Right lobe of liver (tissue), 6 donors: ENCODE results near the gene GNRH2. TPM values are rescaled to one million over a fixed set of nuclear protein-coding genes. Genes with fewer than 3 reads are reported as not detected.

Source experiments
- ATAC-seq, 4 donors: fragments of 200-7000 bp; cut with Tn5 transposase; one replicate each; pipeline ENCODE4 v1.9.1; 2020; ENCODE audit warnings: mild to moderate bottlenecking in 4 of 4, moderate library complexity in 4 of 4
- DNase-seq, 3 donors: peaks; one replicate each; pipeline ENCODE4 v3.0.0-alpha.2; 2020
- H3K27ac ChIP-seq, 3 donors: fragments of 200-600 bp; one replicate each; pipeline ENCODE4 v1.8.0; 2022
- H3K27me3 ChIP-seq, 2 donors: fragments of 200-600 bp; one replicate each; pipeline ENCODE4 v1.8.0; 2022
- H3K36me3 ChIP-seq, 4 donors: fragments of 200-600 bp; sonication (generic) in 1 of 4; one replicate each; pipeline versions ENCODE4 v1.5.1 to v1.8.0; 2017 to 2022; ENCODE audit warnings: control low read depth in 1 of 4
- H3K4me1 ChIP-seq, 4 donors: fragments of 200-600 bp; sonication (generic) in 1 of 4; one replicate each; pipeline versions ENCODE4 v1.5.1 to v1.8.0; 2017 to 2022; ENCODE audit warnings: control low read depth in 1 of 4
- H3K4me3 ChIP-seq, 3 donors: fragments of 200-600 bp; one replicate each; pipeline ENCODE4 v1.8.0; 2022
- H3K9me3 ChIP-seq, 4 donors: fragments of 200-600 bp; sonication (generic) in 1 of 4; one replicate each; pipeline versions ENCODE4 v1.5.1 to v1.8.0; 2017 to 2022; ENCODE audit warnings: control low read depth in 1 of 4
- POLR2A ChIP-seq: fragments of 450-650 bp; IDR thresholded peaks from one replicate; pipeline ENCODE4 v1.6.1; 2017; ENCODE audit warnings: antibody characterized with exemption, mild to moderate bottlenecking
- WGBS: methylation state at CpG from one replicate; pipeline ENCODE4 v1.1.6; 2018; ENCODE audit warnings: low coverage, low lambda C conversion rate; ENCODE audit not compliant: insufficient coverage; ENCODE audit errors: missing lambda C conversion rate; 5-methylcytosine and 5-hydroxymethylcytosine counted together
- intact Hi-C, 2 donors: fragments of 100-400 bp; cut with DNase I; formaldehyde crosslinking; loops; one replicate each; pipeline versions ENCODE4 v1.11.2 to v1.14.1; 2022
- long read RNA-seq: library from polyadenylated mRNA; unstranded; transcript quantifications from one replicate; pipeline ENCODE4 v2.0.0, GENCODE V29; 2019
- total RNA-seq, 6 experiments: library from RNA; depleted of rRNA in 2 of 6; stranded (reverse); fragments of >200 nt in 2 of 6; fragmentation: NEBNext Ultra II Directional in 3 of 6; extraction: Animal tissue kit (Norgen Biotek cat#: 25700) in 3 of 6; gene quantifications; one replicate each; pipeline versions ENCODE4 v1.1.0 to v1.2.4, GENCODE V29; 2016 to 2023
- TF ChIP-seq, protein P1 (sequence below), 4 donors: fragments of 200-600 bp in 3 of 4; fragments of 450-650 bp in 1 of 4; IDR thresholded peaks; one replicate each; pipeline versions ENCODE4 v1.5.1 to v1.8.0; 2016 to 2022; ENCODE audit warnings: antibody characterized with exemption in 4 of 4, mild to moderate bottlenecking in 2 of 4
- donor health status: DM: no; HTN: yes; CAD: no.
- donor health status: DM: no; HTN: no; CAD: no.
- donor health status: DM: no; HTN: no; CAD: no.
- donor health status: DM: no; HTN: yes; CAD: no.
- donor health status: DM: no; HTN: yes; CAD: no.

GNRH2 gene, protein sequence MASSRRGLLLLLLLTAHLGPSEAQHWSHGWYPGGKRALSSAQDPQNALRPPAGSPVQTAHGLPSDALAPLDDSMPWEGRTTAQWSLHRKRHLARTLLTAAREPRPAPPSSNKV
- under 1 TPM in 3 of 6 experiments, not detected in 3; 0.55 to 0.81 (median 0.66) TPM for total RNA-seq
- long read RNA-seq = 0 reads

DNA sequence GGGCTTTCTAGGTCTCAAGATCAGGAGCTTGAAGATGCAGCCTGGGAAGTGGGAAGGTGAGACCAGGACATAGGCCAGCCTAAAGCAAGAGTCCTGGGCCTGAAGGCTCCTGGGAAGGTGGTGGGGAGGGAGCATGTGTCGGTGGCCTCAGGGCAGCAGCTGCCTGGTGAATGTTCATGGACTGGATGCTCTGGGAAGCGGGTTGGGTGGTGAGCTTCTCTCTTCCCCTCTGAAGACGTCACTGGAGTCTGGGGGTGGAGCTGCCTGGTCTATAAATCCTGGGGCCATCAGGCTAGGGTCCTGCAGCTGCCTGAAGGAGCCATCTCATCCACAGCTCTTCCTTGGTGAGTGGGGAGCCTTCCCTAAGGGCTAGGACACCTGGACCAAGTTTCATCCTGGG is at the start of gene GNRH2:
GNRH2 (plus strand) TSS at position 301 of the 400 bp plus-strand sequence. CDS start 793 bp downstream, outside the sequence.
- no peak for TF ChIP-seq POLR2A
- TF ChIP-seq, protein P1, sequence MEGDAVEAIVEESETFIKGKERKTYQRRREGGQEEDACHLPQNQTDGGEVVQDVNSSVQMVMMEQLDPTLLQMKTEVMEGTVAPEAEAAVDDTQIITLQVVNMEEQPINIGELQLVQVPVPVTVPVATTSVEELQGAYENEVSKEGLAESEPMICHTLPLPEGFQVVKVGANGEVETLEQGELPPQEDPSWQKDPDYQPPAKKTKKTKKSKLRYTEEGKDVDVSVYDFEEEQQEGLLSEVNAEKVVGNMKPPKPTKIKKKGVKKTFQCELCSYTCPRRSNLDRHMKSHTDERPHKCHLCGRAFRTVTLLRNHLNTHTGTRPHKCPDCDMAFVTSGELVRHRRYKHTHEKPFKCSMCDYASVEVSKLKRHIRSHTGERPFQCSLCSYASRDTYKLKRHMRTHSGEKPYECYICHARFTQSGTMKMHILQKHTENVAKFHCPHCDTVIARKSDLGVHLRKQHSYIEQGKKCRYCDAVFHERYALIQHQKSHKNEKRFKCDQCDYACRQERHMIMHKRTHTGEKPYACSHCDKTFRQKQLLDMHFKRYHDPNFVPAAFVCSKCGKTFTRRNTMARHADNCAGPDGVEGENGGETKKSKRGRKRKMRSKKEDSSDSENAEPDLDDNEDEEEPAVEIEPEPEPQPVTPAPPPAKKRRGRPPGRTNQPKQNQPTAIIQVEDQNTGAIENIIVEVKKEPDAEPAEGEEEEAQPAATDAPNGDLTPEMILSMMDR (IDR thresholded peaks at IDR 0.05) = no peak
- Histone ChIP-seq H3K27me3 (no peaks in the 10 kb centered on the region), H3K27ac (peak within 1 kb of the TSS in 2 of 3 donors; percentile 50 to 83), H3K4me1 (peaks cover 0 to 25% (median 5%) of the 10 kb centered on the region in 4 donors), H3K9me3 (no peaks in the 10 kb centered on the region), H3K36me3 (peaks cover 0 to 13% (median 2%) of the 10 kb centered on the region in 4 donors), H3K4me3 (peak within 1 kb of the TSS in 1 of 3 donors; percentile 31)
- WGBS = no CpG with 5 or more reads among the region's 3 CpGs
- no peak for DNase-seq
- ATAC-seq = no peak
- intact Hi-C loops = loop anchor here in 1 of 2 donors (10.0 kb wide), 1 partner anchor 71 kb away; no protein-coding TSS in a partner anchor

DNA sequence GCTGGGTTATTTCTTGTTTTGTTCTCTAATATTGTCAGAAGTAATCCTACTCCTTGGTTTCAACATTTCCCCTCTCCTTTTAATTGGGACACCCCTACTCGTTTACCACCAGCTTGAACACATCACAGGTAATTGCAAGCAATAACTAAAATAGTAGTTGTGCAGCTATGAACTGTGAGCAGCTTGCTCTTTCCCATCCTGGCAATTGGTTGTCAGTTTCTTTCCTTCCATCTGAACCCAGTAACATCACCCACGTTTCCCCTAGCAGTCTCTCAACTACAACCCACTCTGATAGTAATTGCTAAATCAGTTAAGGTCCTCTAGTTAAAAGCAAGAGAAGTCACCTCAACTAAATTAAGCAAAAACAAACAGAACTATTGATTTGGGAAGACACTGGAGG is 47.6 kb upstream of the GNRH2 start:
- no peak for ATAC-seq
- H3K4me3 ChIP-seq = no peak overlapping the region
- H3K4me1 ChIP-seq = no peaks in the 10 kb centered on the region
- 76% methylated on average over 2 of the region's 2 CpGs for WGBS
- TF ChIP-seq, protein P1 (IDR thresholded peaks at IDR 0.05) = no peak
- TF ChIP-seq POLR2A = no peak
- no peaks in the 10 kb centered on the region for H3K27me3 ChIP-seq
- no peak for DNase-seq
- intact Hi-C loops = loop anchor here in 1 of 2 donors (10.0 kb wide), 1 partner anchor 251 kb away; no protein-coding TSS in a partner anchor
- peaks cover 0 to 5% (median 2%) of the 10 kb centered on the region in 4 donors for H3K36me3 ChIP-seq
- no peak overlapping the region for H3K27ac ChIP-seq
- no peaks in the 10 kb centered on the region for H3K9me3 ChIP-seq

DNA sequence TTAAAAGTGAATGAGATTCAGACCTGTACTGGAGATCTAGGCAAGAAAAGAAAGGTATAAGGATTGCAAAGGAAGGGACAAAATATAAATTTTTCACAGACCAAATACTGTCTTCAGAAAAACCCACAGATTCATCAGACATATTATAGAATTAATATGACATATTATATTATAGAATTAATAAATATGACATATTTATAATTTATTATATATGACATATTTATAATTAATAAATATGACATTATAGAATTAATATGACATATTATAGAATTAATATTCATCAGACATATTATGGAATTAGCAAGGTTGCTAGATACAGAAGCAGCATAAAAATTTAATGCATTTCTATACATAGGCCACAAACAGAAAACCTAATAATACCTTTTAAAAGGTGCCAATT is 44.7 kb upstream of the GNRH2 start:
- DNase-seq (no peak), ATAC-seq (no peak)
- no peaks in the 10 kb centered on the region for H3K27me3 ChIP-seq
- H3K27ac ChIP-seq = no peak overlapping the region
- H3K4me1 ChIP-seq = no peaks in the 10 kb centered on the region
- H3K9me3 ChIP-seq = no peaks in the 10 kb centered on the region
- H3K4me3 ChIP-seq = no peak overlapping the region
- H3K36me3 ChIP-seq = peaks cover 0 to 4% (median 0%) of the 10 kb centered on the region in 4 donors
- intact Hi-C loops = loop anchor here in 1 of 2 donors (10.0 kb wide), 1 partner anchor 254 kb away; no protein-coding TSS in a partner anchor
- TF ChIP-seq POLR2A = no peak
- TF ChIP-seq, protein P1 (IDR thresholded peaks at IDR 0.05) = no peak

DNA sequence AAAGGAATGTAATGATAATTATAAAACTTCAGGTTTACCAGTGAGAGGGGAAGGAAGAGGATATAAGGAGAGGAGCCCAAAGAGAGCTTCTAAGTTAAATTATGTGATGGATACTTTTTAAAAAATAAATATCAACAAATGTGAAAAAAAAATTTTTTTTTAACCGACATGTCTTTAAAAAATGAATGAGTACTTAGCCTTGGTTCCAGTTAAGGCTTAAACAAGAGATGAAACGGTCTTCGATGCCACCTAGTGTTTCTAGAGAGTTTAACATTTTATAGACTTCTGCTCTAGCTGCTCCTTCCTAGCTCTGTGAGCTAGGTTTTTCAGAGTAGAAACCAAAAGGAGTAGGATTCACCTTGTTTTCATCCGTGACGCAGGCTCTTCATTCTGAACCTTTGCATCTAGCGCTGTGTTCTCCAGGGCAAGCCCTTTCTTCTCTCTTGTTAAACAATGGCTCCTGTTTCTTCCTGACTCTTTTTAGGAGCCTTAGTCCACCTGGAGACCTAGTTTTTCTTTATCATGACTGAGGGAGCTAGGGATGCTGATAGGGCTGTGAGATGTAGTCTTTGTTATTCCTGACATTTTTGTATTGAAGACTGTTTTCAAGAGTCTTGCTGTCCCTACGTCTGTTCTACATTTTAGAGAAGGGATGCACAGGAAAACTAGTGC is 42.4 kb upstream of the GNRH2 start:
- DNase-seq (no peak), ATAC-seq (peak; percentile 48 to 95 (median 80))
- no peaks in the 10 kb centered on the region for H3K4me1 ChIP-seq
- no peaks in the 10 kb centered on the region for H3K27me3 ChIP-seq
- no peak overlapping the region for H3K4me3 ChIP-seq
- H3K9me3 ChIP-seq = no peaks in the 10 kb centered on the region
- 30% methylated on average over 7 of the region's 7 CpGs for WGBS
- intact Hi-C loops = no loop called here
- TF ChIP-seq, protein P1 (IDR thresholded peaks at IDR 0.05) = peak; percentile 6 to 74 (median 54)
- no peak for TF ChIP-seq POLR2A
- no peak overlapping the region for H3K27ac ChIP-seq
- peaks cover 0 to 6% (median 1%) of the 10 kb centered on the region in 4 donors for H3K36me3 ChIP-seq
